ENCODE results near the gene RBP5. TPM values are rescaled to one million over a fixed set of nuclear protein-coding genes. Genes with fewer than 3 reads are reported as not detected.

RBP5 gene
- total RNA-seq, 4 donors from 2014 or later, result not detected

DNA sequence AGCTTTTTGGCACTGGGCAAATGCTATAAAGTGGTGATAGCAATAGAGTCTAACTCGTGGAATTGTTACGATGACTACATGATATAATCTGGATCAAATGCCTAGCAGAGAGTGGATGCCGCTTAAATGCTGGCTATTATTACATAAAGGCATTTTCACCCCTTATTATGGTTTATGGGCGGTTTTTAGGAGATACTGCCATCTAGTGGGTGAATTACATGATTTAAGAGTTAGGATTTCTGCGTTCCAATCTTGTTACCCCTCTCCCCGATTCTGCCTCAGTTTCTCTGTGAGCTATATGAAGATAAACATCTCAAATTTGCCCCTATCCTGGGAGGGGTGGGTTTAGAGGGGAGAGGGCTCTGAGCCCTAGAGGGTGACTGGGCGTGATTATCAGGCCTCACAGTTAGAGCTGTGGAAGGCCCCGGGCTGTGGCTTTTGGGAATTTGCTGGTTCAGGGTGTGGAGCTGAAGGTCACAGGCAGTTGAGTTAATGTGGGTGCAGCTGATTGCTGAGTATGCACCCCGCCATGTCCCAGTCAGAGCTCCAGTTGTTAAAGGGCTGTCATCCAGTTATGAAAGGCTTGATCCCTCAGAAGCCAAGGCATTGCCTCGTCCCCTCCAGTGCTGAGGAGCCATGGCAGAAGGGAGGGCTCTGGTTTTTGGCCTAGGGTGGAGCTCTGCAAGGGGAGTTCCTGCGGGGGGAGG is 15.9 kb upstream of the RBP5 start:
- no peak overlapping the region for H3K27ac ChIP-seq
- in situ Hi-C loops (cut with MboI; ENCODE audit: low sequenced_read_pairs in 4 of 4), result no loop called here

DNA sequence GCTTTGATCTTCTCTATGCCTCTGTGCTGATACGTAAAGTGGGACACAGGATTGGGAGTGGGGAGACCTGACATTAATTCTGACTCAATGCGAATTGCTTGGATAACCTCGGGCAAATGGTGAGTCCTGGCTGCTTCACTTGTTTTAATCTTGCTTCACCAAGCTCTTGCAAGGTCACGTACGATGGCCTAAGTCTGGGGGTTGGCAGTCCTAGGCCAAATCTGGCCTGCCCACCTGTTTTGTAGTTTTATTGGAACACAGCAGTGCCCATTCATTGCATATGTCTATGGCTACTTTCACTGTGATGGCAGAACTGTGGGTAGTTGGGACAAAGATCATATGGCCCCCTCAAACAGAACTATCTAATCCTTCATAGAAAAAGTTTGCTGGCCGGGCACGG is 14.9 kb upstream of the RBP5 start:
- in situ Hi-C loops (cut with MboI; ENCODE audit: low sequenced_read_pairs in 4 of 4) (no loop called here), intact Hi-C loops (cut with DNase I; ENCODE audit: low total_unique reads) (loop anchor here (5.0 kb wide), 1 partner anchor 44 kb away; the partner anchor contains the start of gene PEX5)
- H3K9me3 ChIP-seq, result no peaks in the 10 kb centered on the region
- ATAC-seq, result no peak
- H3K4me1 ChIP-seq, result no peaks in the 10 kb centered on the region
- no peaks in the 10 kb centered on the region for H3K27me3 ChIP-seq
- no peak overlapping the region for H3K27ac ChIP-seq
- H3K36me3 ChIP-seq, result no peaks in the 10 kb centered on the region
- TF ChIP-seq, protein P1, sequence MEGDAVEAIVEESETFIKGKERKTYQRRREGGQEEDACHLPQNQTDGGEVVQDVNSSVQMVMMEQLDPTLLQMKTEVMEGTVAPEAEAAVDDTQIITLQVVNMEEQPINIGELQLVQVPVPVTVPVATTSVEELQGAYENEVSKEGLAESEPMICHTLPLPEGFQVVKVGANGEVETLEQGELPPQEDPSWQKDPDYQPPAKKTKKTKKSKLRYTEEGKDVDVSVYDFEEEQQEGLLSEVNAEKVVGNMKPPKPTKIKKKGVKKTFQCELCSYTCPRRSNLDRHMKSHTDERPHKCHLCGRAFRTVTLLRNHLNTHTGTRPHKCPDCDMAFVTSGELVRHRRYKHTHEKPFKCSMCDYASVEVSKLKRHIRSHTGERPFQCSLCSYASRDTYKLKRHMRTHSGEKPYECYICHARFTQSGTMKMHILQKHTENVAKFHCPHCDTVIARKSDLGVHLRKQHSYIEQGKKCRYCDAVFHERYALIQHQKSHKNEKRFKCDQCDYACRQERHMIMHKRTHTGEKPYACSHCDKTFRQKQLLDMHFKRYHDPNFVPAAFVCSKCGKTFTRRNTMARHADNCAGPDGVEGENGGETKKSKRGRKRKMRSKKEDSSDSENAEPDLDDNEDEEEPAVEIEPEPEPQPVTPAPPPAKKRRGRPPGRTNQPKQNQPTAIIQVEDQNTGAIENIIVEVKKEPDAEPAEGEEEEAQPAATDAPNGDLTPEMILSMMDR (IDR thresholded peaks at IDR 0.05 in 4 of 5, conservative IDR thresholded peaks at IDR 0.05 in 1 of 5), result no peak
- TF ChIP-seq POLR2A (IDR thresholded peaks at IDR 0.05), result no peak
- no peak overlapping the region for H3K4me3 ChIP-seq
- DNase-seq, result no peak

More for the DNA sequence above, 15.9 kb upstream of the RBP5 start:
- Histone ChIP-seq H3K27me3 (no peaks in the 10 kb centered on the region), H3K36me3 (no peaks in the 10 kb centered on the region), H3K4me3 (no peak overlapping the region), H3K9me3 (no peaks in the 10 kb centered on the region), H3K4me1 (no peaks in the 10 kb centered on the region)
- ATAC-seq, result peak; percentile 47 to 57
- no peak for TF ChIP-seq POLR2A (IDR thresholded peaks at IDR 0.05)
- TF ChIP-seq, protein P1 (IDR thresholded peaks at IDR 0.05 in 4 of 5, conservative IDR thresholded peaks at IDR 0.05 in 1 of 5), result peak; percentile 25 to 66 (median 36)
- intact Hi-C loops (cut with DNase I; ENCODE audit: low total_unique reads), result loop anchor here (5.0 kb wide), 1 partner anchor 43 kb away; the partner anchor contains the start of gene PEX5
- DNase-seq, result no peak

DNA sequence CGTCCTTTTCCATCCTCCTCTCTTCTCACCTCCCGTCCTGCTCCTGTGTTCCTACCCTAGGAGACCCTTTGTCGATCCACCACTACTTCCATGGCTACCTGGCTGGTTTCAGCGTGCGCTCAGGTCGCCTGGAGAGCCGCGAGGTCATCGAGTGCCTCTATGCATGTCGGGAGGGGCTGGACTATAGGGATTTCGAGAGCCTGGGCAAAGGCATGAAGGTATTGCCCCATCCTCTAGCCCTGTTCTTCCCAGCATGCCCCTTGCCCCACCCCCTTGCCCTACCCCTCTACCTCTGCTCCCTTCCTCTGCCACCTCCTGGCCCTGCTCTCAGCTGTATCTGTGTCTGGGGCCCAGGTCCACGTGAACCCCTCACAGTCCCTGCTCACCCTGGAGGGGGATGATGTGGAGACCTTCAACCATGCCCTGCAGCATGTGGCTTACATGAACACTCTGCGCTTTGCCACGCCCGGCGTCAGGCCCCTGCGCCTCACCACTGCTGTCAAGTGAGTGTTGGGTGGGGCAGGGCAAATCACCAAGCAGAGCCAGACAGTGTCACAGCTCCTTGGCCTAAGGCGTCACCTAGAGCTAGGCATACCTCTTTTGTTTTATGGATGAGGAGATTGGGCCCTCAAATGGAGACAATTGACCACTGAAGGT is 14.2 kb upstream of the RBP5 start:
- ATAC-seq (no peak), DNase-seq (no peak)
- Histone ChIP-seq H3K36me3 (no peaks in the 10 kb centered on the region), H3K9me3 (no peaks in the 10 kb centered on the region), H3K4me3 (no peak overlapping the region), H3K27ac (no peak overlapping the region), H3K4me1 (no peaks in the 10 kb centered on the region), H3K27me3 (no peaks in the 10 kb centered on the region)
- no peak for TF ChIP-seq POLR2A (IDR thresholded peaks at IDR 0.05)
- TF ChIP-seq, protein P1 (IDR thresholded peaks at IDR 0.05 in 4 of 5, conservative IDR thresholded peaks at IDR 0.05 in 1 of 5), result no peak
- intact Hi-C loops (cut with DNase I; ENCODE audit: low total_unique reads), result loop anchor here (5.0 kb wide), 1 partner anchor 44 kb away; the partner anchor contains the start of gene PEX5
- in situ Hi-C loops (cut with MboI; ENCODE audit: low sequenced_read_pairs in 4 of 4), result no loop called here

DNA sequence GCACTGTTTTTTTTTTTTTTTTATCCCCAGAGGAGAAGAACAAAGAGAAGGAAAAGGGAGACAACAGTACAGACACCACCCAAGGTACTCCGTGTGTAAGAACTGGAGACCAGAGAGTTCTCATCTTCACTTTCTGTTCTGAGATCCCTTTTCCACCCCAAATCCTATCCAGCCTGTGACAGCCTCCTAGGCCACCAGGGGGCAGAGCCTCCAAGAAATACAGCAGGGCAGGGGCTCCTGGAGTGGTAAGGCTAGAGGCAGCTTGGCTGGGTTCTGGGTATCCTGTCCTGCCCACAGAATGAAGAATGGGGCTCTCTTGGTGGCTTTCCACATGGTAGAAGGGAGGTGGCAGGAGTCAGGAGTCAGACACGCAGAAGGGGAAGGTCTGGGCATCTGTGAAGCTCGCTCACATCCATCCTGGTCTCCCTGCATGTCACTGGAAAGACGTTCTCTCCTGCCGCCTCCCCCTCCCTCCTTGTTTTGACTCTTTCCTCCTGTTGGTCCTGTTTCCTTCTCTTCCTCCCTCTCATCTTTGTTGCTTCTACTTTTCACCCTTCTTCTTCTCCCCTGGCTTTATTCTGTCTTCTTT is 13.5 kb upstream of the RBP5 start:
- intact Hi-C loops (cut with DNase I; ENCODE audit: low total_unique reads), result loop anchor here (5.0 kb wide), 1 partner anchor 45 kb away; the partner anchor contains the start of gene PEX5
- no peaks in the 10 kb centered on the region for H3K4me1 ChIP-seq
- DNase-seq (no peak), ATAC-seq (peak in 1 of 2 donors; percentile 44)
- no peak overlapping the region for H3K27ac ChIP-seq
- no peak overlapping the region for H3K4me3 ChIP-seq
- TF ChIP-seq, protein P1 (IDR thresholded peaks at IDR 0.05 in 4 of 5, conservative IDR thresholded peaks at IDR 0.05 in 1 of 5), result peak in 4 of 5 experiments; percentile 50 to 61 (median 55)
- no peak for TF ChIP-seq POLR2A (IDR thresholded peaks at IDR 0.05)
- no peaks in the 10 kb centered on the region for H3K9me3 ChIP-seq
- H3K27me3 ChIP-seq, result no peaks in the 10 kb centered on the region
- in situ Hi-C loops (cut with MboI; ENCODE audit: low sequenced_read_pairs in 4 of 4), result no loop called here
- H3K36me3 ChIP-seq, result no peaks in the 10 kb centered on the region
